Activated CD8-positive, alpha-beta memory T cell treated with anti-CD3 and anti-CD28 coated beads for 1 hour (primary cell): ENCODE measurements around the gene TMEM187.

Experiments
- DNase-seq, 2 donors: peaks; one replicate each; pipeline ENCODE4 v3.0.0-alpha.2; 2020; ENCODE audit warnings: low read depth in 1 of 2; ENCODE audit errors: extremely low read depth in 1 of 2

Gene TMEM187, protein sequence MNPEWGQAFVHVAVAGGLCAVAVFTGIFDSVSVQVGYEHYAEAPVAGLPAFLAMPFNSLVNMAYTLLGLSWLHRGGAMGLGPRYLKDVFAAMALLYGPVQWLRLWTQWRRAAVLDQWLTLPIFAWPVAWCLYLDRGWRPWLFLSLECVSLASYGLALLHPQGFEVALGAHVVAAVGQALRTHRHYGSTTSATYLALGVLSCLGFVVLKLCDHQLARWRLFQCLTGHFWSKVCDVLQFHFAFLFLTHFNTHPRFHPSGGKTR

DNA sequence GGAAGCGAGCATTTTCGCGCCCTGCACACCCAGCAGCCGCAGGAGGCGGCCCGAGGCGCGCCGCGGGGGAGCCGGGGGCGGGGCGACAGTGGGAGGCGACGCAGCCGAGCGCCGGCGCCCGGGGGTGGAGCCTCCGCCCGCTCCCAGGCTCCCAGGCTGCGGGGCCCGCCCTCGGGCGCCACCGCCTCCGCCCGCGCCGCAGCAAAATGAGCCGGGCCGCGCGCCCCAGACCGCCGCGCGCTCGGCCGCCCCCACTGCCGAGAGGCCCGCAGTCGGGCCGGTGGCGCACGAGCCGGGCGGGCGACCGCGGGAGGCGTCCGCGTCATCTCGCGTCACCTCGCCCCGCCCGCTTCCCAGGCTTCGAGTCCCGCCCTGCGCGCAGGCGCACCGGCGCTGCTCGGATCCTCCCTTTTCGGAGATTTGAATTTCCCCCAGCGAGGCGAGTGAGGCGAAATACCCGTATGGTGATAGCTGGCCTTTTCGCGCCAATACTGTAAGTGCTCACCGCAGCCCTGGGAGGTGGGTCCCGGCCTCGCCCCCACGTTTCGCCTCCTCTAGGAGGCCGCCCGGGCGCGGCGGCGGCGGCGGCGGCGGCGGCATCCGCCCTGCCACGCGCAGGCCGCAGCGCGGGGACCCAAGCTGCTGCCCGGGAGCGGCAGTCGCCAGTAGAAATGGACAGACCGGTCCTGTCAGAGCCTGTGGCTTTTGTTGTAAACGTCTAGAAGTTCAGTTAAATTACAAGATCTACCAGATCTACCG is at the start of gene TMEM187:
TSS of gene TMEM187 (plus strand) at position 387 of the 759 bp plus-strand sequence. CDS start 9,309 bp downstream, outside the sequence.
- DNase-seq, result peak; percentile 71 to 73

DNA sequence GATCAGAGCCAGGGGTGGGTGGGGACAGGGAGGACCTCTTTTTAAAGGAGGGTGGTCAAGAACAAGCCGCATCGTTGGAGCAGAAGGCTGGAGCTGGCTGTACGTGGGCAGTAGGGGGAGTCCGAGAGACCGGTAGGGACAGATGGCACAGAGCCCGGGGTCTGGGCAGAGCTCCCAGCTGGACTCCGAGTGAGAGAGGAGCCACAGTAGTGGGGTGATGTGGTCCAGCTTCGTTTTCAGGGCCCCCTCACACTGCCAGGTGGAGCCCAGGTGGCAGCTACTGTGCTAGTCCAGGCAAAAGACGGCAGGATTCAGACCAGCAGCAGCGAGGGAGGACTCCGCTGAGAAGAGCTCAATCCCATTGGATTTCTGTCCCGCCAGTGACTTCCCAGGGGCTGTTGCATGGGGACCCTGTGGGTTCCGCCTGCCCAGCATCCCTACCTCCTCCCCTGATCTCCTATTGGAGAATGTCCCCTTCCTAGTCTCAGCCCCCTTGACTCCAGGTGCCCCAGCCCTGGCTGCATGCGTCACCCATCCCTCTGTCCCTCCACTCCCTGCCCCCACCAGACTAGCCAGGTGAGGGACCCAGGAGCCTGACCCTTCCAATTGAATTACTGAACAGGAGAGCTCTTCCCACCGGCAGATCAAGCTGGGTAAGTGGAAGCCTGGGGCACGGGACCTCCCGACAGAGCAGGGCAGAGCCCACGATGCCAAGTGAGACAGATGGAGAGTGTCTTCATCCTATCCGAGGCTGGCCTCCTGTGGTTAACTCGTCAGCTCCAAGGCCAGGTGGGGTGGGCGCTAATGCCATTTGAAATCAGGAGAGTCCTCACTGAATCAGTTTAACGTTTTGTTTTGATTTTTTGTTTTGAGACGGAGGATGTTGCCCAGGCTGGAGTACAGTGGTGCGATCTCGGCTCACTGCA is 49.4 kb upstream of the TMEM187 start:
- DNase-seq, result no peak

DNA sequence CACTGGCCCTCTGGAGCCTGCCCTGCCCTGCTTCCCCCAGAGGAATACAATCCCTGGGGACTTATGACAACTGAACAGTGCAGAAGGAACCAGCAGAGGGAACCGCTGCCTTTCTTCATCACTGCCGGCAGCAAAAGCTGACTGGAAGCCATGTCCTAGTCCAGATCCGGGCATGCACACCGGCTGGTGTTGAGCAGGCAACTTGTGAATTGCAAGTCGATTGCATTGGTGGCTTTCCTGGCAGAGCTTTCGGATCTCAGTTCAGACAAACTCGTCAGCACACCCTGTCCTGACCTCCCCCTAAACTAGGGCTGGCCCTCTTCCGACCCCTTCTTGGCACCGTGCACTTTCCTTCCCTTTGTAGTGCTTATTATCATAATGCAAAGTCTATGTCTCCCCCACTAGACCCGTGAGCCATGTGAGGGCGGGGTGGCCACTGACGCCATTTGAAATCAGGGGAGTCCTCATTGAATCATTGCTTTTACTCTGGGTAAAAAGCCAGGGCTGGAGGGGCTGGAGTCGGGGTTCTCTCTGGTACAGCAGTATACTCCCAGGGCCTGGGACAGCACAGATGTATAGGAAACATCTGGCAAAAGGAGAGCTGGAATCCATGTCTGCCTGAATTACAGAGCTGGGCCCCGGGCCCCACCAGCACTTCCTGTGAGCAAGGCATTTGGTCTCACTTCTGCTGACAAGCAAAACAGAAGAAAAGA is 48.2 kb upstream of the TMEM187 start:
- DNase-seq, result no peak

DNA sequence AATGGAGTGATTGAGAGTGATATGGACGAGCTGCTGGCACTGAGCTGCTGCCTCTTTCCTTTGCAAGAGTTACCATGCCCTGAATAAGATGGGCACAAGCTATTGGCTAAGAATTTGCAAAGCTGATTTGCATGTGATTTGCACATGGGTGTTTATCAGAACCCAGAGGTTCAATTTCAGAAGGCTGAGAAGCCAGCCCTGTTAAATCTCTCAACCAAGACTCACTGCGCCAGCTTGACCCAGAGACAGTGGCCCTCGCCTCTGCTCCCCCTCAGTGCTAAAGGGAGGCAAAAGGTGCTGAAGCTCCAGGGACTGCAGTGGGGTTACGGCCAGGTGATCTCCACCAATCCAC is 47.2 kb upstream of the TMEM187 start:
- DNase-seq, result no peak

DNA sequence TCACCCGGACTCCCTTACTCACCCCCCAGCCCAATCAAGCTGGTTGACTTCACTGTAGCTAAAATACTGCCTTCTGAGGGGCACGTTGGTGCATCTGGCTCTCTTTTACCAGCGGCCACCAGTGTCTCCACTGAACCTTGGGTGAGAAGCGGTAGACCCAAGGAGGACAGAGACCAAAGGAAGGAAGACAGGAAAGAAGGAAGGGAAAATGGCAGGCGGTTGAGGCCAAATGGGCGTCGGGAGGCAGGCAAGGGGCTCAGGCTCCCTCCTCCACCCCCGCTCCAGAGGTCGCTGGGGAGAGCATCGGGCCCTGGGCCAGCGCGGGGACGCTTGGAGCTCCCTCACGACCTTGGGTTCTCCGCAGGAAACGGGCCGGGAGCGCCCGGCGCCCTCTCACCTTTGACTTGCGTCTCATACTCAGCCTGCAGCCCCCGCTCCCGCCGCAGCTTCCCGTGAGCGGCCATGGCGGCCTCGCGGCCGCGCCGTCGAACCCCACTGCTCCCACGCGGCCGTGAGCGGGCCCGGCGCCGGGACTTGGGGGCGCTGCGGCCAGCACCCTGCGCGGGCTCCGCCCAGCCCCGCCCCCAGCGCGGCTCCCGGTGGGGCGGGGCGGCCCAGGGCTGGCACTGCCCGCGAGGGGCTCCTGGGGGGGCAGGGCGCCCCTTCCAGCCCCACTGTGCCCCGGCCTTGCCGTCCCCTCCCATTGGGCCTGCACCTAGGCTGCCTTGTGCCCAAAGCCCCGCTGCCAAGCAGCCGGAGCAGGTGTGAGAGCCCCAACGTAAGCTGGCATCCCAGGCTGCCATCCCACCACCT is 46.6 kb upstream of the TMEM187 start, which contains the start of gene ARHGAP4:
TSS of gene ARHGAP4 (minus strand) at position 526 of the 813 bp plus-strand sequence. CDS start at position 464, 62 bp downstream.
- no peak for DNase-seq

DNA sequence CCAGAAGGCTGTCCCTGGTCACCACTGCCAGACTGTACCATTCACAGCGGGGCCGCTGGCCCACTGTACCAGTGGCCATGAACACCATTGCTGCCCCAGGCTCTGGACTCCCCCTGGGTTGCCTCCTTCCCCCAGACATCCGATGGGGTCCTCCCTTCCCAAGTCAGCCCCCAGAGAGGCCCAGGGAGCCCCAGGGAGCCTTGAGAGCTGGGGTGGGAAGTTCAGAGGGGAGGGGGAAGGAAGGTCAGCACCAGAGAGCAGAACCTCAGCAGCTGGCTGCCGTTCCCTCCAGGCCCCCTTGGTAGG is 46.0 kb upstream of the TMEM187 start:
- DNase-seq, result no peak

DNA sequence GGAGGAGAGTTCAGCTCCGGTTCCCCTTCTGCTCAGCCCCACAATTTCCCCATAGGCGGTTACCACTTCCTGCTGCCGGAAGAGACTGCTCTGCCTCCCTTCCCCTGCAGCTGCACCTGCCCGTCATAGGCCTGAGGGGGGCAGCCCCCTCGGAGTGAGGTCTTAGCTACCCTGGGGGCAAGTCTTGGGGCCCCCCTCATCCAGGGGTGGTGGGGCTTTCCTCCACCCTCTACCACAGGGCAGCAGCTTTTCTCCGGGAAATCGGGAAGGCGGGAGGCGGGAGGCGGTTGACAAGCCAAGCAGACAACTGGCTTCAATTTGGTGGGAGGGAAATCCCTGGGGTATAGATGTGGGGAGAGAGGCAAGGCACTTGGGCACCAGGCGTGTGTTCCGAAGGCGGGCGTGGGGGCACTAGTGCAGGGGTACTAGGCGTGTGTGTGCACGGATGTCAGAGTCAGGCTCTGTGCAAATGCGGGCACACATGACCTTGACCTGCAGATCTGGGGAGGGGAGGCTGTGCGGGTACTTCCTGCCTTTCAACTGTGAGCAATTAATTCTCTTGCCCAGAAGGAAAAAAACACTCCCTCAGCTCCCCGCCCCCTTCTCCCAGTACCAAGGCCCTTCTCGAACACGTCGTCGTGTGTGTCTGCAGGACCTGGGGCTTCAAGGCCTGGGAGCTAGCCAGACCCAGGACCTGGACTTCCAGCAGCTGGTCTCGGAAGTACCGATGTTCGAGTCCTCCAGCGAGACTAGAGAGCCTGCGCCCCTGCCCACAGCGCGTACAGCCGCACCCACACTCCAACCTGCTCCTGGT is 45.5 kb upstream of the TMEM187 start:
- peak; percentile 48 to 51 for DNase-seq

DNA sequence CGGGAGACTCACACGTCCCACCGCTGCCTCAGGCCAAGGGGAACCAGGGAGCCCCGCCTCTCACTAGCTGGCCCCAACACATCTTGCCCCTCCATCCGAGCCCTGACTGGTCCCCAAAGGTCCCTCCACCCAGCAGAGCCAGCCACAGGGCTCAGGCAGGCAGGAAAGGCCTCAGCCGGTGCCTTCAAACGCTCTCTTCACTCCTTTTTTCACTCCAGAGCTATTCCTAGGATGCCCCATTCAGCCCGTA is 45.0 kb upstream of the TMEM187 start:
- DNase-seq, result no peak

DNA sequence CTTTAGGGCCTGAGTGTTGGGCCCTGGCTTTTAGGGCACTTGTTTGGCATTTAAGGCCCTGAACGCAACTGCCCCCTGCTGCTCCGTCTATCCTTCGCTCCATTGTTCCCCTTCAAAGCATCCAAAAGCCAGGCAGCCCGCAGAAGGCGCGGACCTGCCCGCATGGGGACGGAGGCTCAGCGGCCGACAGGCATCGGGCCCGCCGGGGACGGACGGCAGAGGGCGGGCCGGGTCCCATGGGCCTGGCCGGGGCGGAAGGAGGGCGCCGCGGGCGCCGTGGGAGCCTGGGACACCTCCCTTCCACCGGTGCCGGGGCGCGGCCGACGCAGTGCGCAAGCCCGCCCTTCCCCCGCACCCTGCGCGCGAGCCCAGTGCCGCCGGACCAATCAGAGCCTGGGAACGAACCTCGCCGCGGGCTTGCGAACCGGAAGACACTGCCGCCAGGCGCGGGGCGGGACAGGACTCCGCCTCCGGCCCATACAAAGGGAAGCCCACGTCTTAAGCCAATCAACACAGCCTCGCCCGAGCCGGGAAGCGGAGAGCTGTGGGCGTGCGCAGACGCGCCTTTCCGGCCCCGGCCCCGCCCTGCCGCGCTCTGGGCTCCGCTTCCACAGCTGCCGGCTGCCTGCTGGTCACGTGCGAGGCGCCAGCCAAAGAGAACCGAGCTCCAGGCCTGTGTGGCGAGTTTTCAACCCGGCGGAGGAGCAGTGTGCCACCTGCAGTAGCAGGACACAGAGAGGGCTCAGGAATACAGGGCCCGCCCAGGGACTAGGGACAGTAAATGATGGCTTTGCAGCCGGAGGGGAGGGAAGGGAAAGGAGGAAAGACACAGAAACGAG is 44.4 kb upstream of the TMEM187 start:
- peak; percentile 83 to 88 for DNase-seq

DNA sequence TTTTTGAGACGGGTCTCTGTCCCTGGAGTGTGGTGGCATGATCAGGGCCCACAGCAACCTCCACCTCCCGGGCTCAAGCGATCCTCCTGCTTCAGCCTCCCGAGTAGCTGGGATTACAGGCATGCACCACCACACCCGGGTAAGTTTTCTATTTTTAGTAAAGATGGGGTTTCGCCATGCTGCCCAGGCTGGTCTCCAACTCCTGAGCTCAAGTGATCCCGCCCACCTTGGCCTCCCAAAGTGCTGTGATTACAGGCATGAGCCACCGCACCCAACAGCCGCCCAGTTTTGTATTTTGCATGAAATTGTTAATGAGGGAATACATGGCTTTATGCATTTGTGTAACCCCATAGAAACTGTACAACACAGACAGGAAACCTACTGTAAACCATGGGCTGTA is 43.7 kb upstream of the TMEM187 start:
- DNase-seq, result no peak

DNA sequence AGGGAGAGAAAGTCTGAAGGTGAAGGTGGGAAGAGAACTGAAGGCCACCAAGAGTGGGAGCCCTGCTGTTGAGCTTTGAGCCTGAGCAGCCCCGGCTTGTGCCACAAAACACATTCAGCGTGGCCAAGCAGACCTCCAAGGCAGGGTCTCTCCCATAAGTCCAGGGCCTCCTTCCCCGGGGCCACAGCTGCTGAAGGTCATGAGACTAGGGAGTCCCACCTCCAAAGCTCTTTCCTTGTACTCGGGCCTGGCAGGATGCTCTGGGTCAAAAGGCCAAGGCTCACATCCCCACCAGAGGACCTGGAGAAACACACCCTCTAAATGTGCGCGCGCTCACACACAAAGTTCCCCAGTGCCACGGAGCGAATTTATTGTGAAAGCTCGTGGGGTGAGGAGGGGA is 43.0 kb upstream of the TMEM187 start:
- no peak for DNase-seq

DNA sequence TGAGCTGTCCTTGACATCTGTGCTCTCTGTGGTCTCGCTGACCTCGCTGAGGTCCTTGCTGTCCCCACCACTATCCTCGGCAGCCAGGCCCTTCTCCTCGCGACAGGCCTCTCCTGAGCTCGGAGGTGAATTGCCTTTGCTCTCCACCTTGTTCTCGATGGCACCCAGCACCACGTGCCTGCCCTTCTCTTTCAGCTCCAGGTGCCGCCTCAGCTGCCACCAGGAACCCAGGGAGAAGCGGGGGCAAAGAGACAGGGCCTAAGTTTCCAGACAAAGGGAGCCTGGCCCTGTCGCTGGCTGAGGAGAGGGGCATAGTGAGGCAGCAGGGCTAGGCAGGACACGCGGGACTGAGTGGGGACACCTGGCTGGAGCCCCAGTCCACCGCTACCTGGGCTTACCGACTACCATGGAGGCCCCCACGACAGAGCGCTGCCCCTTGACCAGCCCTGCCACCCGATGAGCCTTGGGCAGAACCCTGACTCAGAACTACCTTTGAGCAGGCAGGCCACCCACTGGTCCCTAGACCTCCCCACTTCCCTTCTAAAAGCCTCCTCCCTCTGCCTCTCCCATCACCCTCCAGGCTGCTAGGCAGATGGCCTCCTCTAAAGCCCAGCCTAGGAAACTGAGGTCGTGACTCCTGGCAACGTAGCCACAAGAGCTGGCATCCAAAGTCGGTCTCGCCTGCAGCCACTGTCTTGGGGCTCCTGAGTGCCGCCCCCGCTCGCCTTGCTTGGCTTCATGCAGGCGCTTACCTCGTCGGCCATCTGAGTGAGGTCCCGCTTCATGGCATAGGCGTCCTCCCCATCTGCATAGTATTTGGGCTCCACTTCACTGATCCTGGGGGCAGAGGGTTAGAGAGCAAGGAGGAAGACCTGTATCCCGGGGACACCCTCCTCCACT is 42.3 kb upstream of the TMEM187 start:
- DNase-seq, result no peak

DNA sequence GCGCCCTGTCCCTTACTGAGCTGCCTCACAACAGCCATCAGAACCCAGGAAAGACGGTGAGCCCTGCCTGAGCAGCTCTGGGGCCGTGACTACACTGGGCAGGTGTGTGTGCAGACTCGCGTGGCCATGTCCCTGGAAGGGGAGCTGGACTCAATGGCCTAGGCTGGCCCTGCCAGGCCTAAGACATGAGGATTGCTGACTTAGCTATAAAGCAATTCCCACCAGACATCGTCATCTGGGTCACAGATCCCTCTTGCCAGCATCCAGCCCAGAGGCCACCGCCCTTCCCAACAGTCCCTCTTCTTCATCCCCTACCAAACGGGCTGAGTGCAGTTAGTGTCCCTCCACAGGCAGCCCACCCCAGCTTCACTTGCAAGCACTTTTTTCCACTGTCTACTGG is 41.4 kb upstream of the TMEM187 start:
- no peak for DNase-seq

DNA sequence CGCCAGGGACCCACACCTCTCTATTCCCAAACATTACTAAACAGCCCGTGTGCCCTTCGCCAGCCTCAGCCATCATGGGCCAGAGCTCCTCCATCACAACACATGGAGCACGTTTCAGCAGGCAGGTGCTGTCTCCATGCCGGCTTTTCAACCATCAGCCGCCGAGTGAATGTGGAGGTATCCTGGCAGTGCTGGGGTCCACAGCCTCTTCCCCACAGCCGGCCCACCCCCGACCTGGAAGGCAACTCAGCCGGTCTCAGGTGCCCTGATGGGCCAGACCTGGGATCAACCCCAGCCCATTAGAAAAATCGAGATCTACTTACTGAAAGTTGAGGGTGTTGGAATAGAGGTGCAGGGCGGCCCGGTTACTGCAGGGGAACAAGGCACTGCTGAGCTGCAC is 40.8 kb upstream of the TMEM187 start:
- no peak for DNase-seq

DNA sequence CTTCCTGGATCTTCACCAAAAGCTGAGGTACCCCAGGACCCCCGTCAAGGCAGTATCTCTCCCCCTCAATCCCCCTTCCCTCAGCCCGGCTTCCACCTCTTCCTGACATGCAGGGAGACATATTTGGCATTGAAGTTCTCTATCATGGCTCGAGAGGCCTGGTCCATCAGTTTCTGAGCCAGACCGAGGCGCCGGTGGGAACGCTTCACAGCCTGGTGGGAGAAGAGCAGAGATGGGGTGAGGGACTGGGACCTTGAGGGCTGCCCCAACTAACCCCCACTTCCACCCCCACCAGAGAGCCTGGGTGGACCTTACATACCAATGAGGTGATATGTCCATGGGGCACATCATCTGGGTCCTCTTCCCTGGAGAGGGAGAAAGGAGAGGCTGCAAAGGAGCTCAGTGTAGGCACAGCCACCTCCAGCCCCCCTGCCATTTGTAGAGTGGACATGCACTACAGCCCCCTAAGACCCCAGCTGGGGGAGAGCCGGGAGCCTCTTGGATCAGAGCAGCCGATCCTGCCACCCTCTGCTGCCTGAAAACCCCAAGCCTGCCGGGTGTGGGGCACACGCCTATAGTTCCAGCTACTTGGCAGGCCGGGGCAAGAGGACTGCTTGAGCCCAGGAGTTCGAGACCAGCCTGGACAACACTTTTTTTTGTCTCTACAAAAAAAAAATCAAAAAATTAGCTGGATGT is 40.2 kb upstream of the TMEM187 start:
- DNase-seq, result no peak

DNA sequence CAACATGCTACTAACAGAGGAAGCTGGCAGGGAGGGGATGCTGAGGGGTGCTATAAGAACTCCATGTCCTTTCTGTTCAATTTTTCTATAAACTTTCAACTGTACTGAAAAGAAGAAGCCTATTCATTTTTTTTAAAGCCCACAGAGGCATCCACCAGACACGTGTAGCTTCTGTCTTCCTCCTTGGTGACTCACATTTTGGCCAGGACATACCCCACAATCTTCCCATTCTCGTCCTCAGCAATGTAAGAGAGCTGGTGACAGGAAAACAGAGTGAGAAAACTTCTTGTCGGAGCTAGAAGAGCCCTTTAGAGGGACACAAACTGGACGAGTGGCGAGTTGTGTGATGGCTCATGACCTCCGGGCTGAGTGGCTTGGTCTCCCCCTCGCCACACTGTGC is 38.8 kb upstream of the TMEM187 start:
- no peak for DNase-seq

DNA sequence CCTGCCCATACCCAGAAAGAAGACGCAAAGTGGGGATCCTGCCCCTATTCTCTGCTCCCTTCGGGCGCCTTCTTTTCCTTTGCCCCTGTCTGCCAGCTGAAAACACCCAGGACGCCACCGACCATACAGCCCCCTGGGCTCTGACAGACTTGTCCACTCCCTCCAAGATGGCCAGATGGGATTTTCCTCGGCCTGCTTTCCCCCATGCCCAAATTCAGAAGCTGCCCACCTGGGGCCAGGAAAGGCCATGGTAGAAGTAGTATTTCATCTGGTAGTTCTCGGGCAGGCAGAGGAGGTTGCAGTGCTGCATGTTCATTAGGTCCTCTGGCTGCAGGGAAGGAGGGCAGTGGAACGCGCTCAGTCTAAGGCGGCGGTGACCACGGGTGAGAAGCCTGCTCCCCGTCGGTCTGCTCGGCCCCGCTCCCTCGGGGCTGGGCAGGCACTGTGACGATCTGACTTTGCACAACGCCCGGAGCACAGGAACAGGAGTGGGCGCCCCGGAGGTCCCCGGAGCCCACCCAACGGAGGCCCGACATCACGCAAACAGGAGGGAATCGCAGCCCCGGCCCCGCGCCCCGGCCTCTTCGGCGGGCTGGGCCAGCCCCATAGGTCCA is 38.3 kb upstream of the TMEM187 start:
- DNase-seq, result no peak
